Immature natural killer cell (primary cell): ENCODE results near the gene PPIL6. TPM values are rescaled to one million over a fixed set of nuclear protein-coding genes. Genes with fewer than 3 reads are reported as not detected.

Experiments
- DNase-seq, 3 donors: peaks; one replicate each; pipeline ENCODE4 v3.0.0; 2022; ENCODE audit warnings: mixed read lengths in 1 of 3
- H3K27ac Mint-ChIP-seq, 6 donors: one replicate each; pipeline ENCODE4 v1.8.0; 2020; ENCODE audit warnings: mixed read lengths in 6 of 6, mild to moderate bottlenecking in 5 of 6, inconsistent platforms in 4 of 6, moderate library complexity in 3 of 6
- H3K27me3 Mint-ChIP-seq, 3 donors: one replicate each; pipeline ENCODE4 v1.8.0; 2020 to 2021; ENCODE audit warnings: low read depth in 3 of 3, mild to moderate bottlenecking in 3 of 3, mixed read lengths in 3 of 3, moderate library complexity in 3 of 3, inconsistent platforms in 1 of 3
- H3K36me3 Mint-ChIP-seq, 3 donors: one replicate each; pipeline ENCODE4 v1.8.0; 2020; ENCODE audit warnings: mixed read lengths in 3 of 3, inconsistent platforms in 2 of 3, mild to moderate bottlenecking in 2 of 3
- H3K4me1 Mint-ChIP-seq, 2 donors: one replicate each; pipeline ENCODE4 v1.8.0; 2020; ENCODE audit warnings: inconsistent platforms in 2 of 2, mild to moderate bottlenecking in 2 of 2, mixed read lengths in 2 of 2, moderate library complexity in 1 of 2
- H3K4me3 Mint-ChIP-seq, 5 donors: one replicate each; pipeline ENCODE4 v1.8.0; 2020; ENCODE audit warnings: mild to moderate bottlenecking in 5 of 5, mixed read lengths in 5 of 5, inconsistent platforms in 3 of 5, moderate library complexity in 3 of 5
- H3K9me3 Mint-ChIP-seq, 6 donors: one replicate each; pipeline ENCODE4 v1.8.0; 2020; ENCODE audit warnings: mild to moderate bottlenecking in 6 of 6, mixed read lengths in 6 of 6, inconsistent platforms in 4 of 6, moderate library complexity in 3 of 6
- polyA plus RNA-seq, 3 donors: library from polyadenylated mRNA; unstranded; fragments of 300-500 nt; fragmentation: Illumina TruSeq; gene quantifications; one replicate each; pipeline ENCODE4 v1.2.3, GENCODE V29; 2021

The PPIL6 gene
- polyA plus RNA-seq, 3 donors from 2014 or later = 0.15 to 1.0 (median 0.44) TPM

GRCh38 chr6:109458774-109459531 lies 18.5 kb upstream of the PPIL6 start:
- Mint-ChIP-seq H3K27me3 (peaks cover 13 to 17% (median 15%) of the 10 kb centered on the region in 3 donors), H3K27ac (peak overlapping the region; percentile 50 to 86 (median 74)), H3K4me1 (peaks cover 37 to 44% of the 10 kb centered on the region in 2 donors), H3K9me3 (no peaks in the 10 kb centered on the region), H3K36me3 (peaks cover 5 to 24% (median 19%) of the 10 kb centered on the region in 3 donors), H3K4me3 (peak overlapping the region in 3 of 5 donors; percentile 2 to 12 (median 10))
- DNase-seq = peak; percentile 67 to 75 (median 75)

GRCh38 chr6:109457562-109457996 lies 17.2 kb upstream of the PPIL6 start:
- DNase-seq = no peak
- H3K9me3 Mint-ChIP-seq = no peaks in the 10 kb centered on the region
- H3K36me3 Mint-ChIP-seq = peaks cover 5 to 18% (median 17%) of the 10 kb centered on the region in 3 donors
- peak overlapping the region; percentile 33 to 83 (median 76) for H3K27ac Mint-ChIP-seq
- H3K4me3 Mint-ChIP-seq = peak overlapping the region; percentile 9 to 76 (median 46)
- peaks cover 13 to 24% (median 15%) of the 10 kb centered on the region in 3 donors for H3K27me3 Mint-ChIP-seq
- H3K4me1 Mint-ChIP-seq = peaks cover 48 to 54% of the 10 kb centered on the region in 2 donors

GRCh38 chr6:109456710-109457561 lies 16.5 kb upstream of the PPIL6 start:
- peaks cover 3 to 14% (median 12%) of the 10 kb centered on the region in 3 donors for H3K36me3 Mint-ChIP-seq
- H3K27me3 Mint-ChIP-seq = peaks cover 13 to 24% (median 15%) of the 10 kb centered on the region in 3 donors
- H3K9me3 Mint-ChIP-seq = no peaks in the 10 kb centered on the region
- H3K4me1 Mint-ChIP-seq = peaks cover 50 to 61% of the 10 kb centered on the region in 2 donors
- H3K4me3 Mint-ChIP-seq = peak overlapping the region; percentile 42 to 76 (median 71)
- DNase-seq = no peak
- H3K27ac Mint-ChIP-seq = peak overlapping the region; percentile 67 to 83 (median 80)

GRCh38 chr6:109456111-109456583 lies 15.7 kb upstream of the PPIL6 start:
- Mint-ChIP-seq H3K4me3 (peak overlapping the region; percentile 42 to 99 (median 71)), H3K36me3 (peaks cover 0 to 10% (median 6%) of the 10 kb centered on the region in 3 donors), H3K4me1 (peaks cover 50 to 63% of the 10 kb centered on the region in 2 donors), H3K27ac (peak overlapping the region; percentile 7 to 83 (median 74)), H3K27me3 (peaks cover 13 to 24% (median 15%) of the 10 kb centered on the region in 3 donors), H3K9me3 (no peaks in the 10 kb centered on the region)
- no peak for DNase-seq

GRCh38 chr6:109455437-109456110 lies 15.1 kb upstream of the PPIL6 start, which contains the start of gene MICAL1:
Gene MICAL1, minus strand, starts transcription at chr6:109455772. Its CDS starts 1,576 bp downstream, at chr6:109454196.
- peak within 1 kb of the TSS; percentile 96 to 99 (median 97) for H3K4me3 Mint-ChIP-seq
- peaks cover 4 to 9% (median 8%) of the 10 kb centered on the region in 3 donors for H3K36me3 Mint-ChIP-seq

GRCh38 chr6:109454496-109455436 lies 14.3 kb upstream of the PPIL6 start:
- no peaks in the 10 kb centered on the region for H3K9me3 Mint-ChIP-seq
- H3K27me3 Mint-ChIP-seq = peaks cover 15 to 24% (median 15%) of the 10 kb centered on the region in 3 donors
- H3K4me3 Mint-ChIP-seq = peak overlapping the region; percentile 96 to 99 (median 97)
- H3K4me1 Mint-ChIP-seq = peaks cover 62 to 74% of the 10 kb centered on the region in 2 donors
- peaks cover 4 to 10% (median 8%) of the 10 kb centered on the region in 3 donors for H3K36me3 Mint-ChIP-seq
- DNase-seq = peak; percentile 88 to 90 (median 89)
- peak overlapping the region; percentile 94 to 100 (median 97) for H3K27ac Mint-ChIP-seq

More at GRCh38 chr6:109455437-109456110, 15.1 kb upstream of the PPIL6 start, which contains the start of gene MICAL1:
- Mint-ChIP-seq H3K27ac (peak within 1 kb of the TSS; percentile 94 to 100 (median 97)), H3K4me1 (peaks cover 53 to 67% of the 10 kb centered on the region in 2 donors), H3K9me3 (no peaks in the 10 kb centered on the region), H3K27me3 (peaks cover 13 to 24% (median 15%) of the 10 kb centered on the region in 3 donors)
- DNase-seq = peak; percentile 81 to 83 (median 82)

- Mint-ChIP-seq H3K9me3 (no peaks in the 10 kb centered on the region), H3K4me3 (peak overlapping the region; percentile 96 to 99 (median 97)), H3K36me3 (peaks cover 4 to 10% (median 5%) of the 10 kb centered on the region in 3 donors), H3K27ac (peak overlapping the region; percentile 94 to 100 (median 96)), H3K27me3 (peaks cover 12 to 24% (median 16%) of the 10 kb centered on the region in 3 donors), H3K4me1 (peaks cover 61 to 70% of the 10 kb centered on the region in 2 donors)
- DNase-seq = no peak
Observed at GRCh38 chr6:109453594-109454495, 13.4 kb upstream of the PPIL6 start.

- Mint-ChIP-seq H3K36me3 (peaks cover 4 to 10% (median 4%) of the 10 kb centered on the region in 3 donors), H3K27ac (peak overlapping the region; percentile 63 to 98 (median 94)), H3K9me3 (no peaks in the 10 kb centered on the region), H3K4me3 (peak overlapping the region; percentile 13 to 97 (median 96)), H3K27me3 (peaks cover 12 to 24% (median 16%) of the 10 kb centered on the region in 3 donors), H3K4me1 (peaks cover 59 to 70% of the 10 kb centered on the region in 2 donors)
- no peak for DNase-seq
Observed at GRCh38 chr6:109453156-109453555, 12.7 kb upstream of the PPIL6 start.

- Mint-ChIP-seq H3K4me3 (peak overlapping the region in 2 of 5 donors; percentile 18 to 25), H3K27me3 (peaks cover 13 to 24% (median 13%) of the 10 kb centered on the region in 3 donors), H3K4me1 (peaks cover 51 to 63% of the 10 kb centered on the region in 2 donors), H3K36me3 (peaks cover 4 to 10% (median 4%) of the 10 kb centered on the region in 3 donors), H3K27ac (peak overlapping the region in 5 of 6 donors; percentile 49 to 63 (median 55)), H3K9me3 (no peaks in the 10 kb centered on the region)
- no peak for DNase-seq
Observed at GRCh38 chr6:109452181-109452580, 11.8 kb upstream of the PPIL6 start.

- Mint-ChIP-seq H3K4me1 (peaks cover 47 to 60% of the 10 kb centered on the region in 2 donors), H3K27ac (peak overlapping the region in 3 of 6 donors; percentile 46 to 62 (median 51)), H3K4me3 (no peak overlapping the region), H3K27me3 (peaks cover 11 to 17% (median 15%) of the 10 kb centered on the region in 3 donors), H3K36me3 (peaks cover 4 to 13% (median 6%) of the 10 kb centered on the region in 3 donors), H3K9me3 (no peaks in the 10 kb centered on the region)
- DNase-seq = no peak
Observed at GRCh38 chr6:109451376-109451775, 10.9 kb upstream of the PPIL6 start.

- peak overlapping the region in 4 of 6 donors; percentile 5 to 54 (median 22) for H3K27ac Mint-ChIP-seq
- DNase-seq = no peak
- peaks cover 11 to 17% (median 15%) of the 10 kb centered on the region in 3 donors for H3K27me3 Mint-ChIP-seq
- H3K9me3 Mint-ChIP-seq = no peaks in the 10 kb centered on the region
- H3K4me3 Mint-ChIP-seq = no peak overlapping the region
- H3K36me3 Mint-ChIP-seq = peaks cover 4 to 15% (median 7%) of the 10 kb centered on the region in 3 donors
- peaks cover 49 to 62% of the 10 kb centered on the region in 2 donors for H3K4me1 Mint-ChIP-seq
Observed at GRCh38 chr6:109450801-109451200, 10.4 kb upstream of the PPIL6 start.
